HepG2 (cell line): Measurements from ENCODE around the gene SMG7. TPM values are rescaled to one million over a fixed set of nuclear protein-coding genes. Genes with fewer than 3 reads are reported as not detected.

ENCODE experiments used
- FOSL1 ChIP-seq: sonication (generic); formaldehyde crosslinking; IDR thresholded peaks from 2 replicates; pipeline ENCODE4 v1.9.0; 2021; ENCODE audit warnings: missing genetic modification reagents, borderline replicate concordance
- MXD4 ChIP-seq: IDR thresholded peaks from 2 replicates; pipeline ENCODE4 v1.6.1; 2016; ENCODE audit warnings: mild to moderate bottlenecking, missing biosample characterization, missing genetic modification reagents
- THYN1 ChIP-seq: sonication (generic); formaldehyde crosslinking; IDR thresholded peaks from 2 replicates; pipeline ENCODE4 v1.8.1; 2023; ENCODE audit warnings: low read depth, mild to moderate bottlenecking, moderate library complexity, missing genetic modification reagents, borderline replicate concordance
- polyA plus RNA-seq, 8 experiments: library from polyadenylated mRNA; depleted of rRNA in 3 of 8; stranded (reverse) in 7 of 8; unstranded in 1 of 8; fragments of >200 nt; fragmentation: Illumina TruSeq in 4 of 8; extraction: Trizol in 4 of 8; gene quantifications; 2 replicates each; pipeline versions ENCODE4 v1.2.1 to v1.2.3, GENCODE V29; 2011 to 2016; ENCODE audit warnings: low read depth in 4 of 8, missing spikeins in 1 of 8, mixed read lengths in 1 of 8; ENCODE audit not compliant: insufficient read depth in 1 of 8
- total RNA-seq, 5 experiments: library from RNA; depleted of rRNA; stranded (reverse); fragments of >200 nt; fragmentation: Illumina TruSeq; extraction: Trizol; gene quantifications; 2 replicates each; pipeline ENCODE4 v1.2.3, GENCODE V29; 2016; ENCODE audit warnings: low read depth in 1 of 5
- TF ChIP-seq, protein P1 (sequence below): sonication (generic); formaldehyde crosslinking; IDR thresholded peaks from 2 replicates; pipeline ENCODE4 v1.4.0; 2020; ENCODE audit warnings: mild to moderate bottlenecking, missing genetic modification reagents
- TF ChIP-seq, protein P2 (sequence below): sonication (generic); formaldehyde crosslinking; IDR thresholded peaks from 2 replicates; pipeline ENCODE4 v1.4.0; 2020; ENCODE audit warnings: missing genetic modification reagents

The SMG7 gene
- total and polyA plus RNA-seq, 2 of the 13 experiments (the other 11 are each of a cell fraction or from before 2014, with no cell fraction given): 14.9 to 27.9 TPM

DNA sequence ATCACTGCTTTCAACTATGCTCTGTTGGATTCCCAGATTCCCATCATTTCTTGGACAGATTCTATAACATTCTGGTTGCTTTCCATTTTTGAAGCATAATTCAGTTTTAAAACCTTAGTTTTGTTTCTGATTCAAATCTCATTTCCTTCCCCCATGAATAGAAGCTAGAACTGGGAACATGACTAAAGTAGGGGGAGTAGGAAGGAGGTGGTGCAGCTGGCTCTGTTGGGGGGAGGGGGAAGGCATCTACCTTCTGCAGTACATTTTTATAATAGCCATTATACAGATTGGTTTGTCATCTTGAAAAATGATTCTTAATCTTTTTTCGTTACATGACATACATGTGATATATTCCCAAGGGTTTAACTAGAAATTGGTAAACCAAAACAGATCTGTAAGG, 48.1 kb downstream of the SMG7 start (continued):
- TF ChIP-seq, protein P1, sequence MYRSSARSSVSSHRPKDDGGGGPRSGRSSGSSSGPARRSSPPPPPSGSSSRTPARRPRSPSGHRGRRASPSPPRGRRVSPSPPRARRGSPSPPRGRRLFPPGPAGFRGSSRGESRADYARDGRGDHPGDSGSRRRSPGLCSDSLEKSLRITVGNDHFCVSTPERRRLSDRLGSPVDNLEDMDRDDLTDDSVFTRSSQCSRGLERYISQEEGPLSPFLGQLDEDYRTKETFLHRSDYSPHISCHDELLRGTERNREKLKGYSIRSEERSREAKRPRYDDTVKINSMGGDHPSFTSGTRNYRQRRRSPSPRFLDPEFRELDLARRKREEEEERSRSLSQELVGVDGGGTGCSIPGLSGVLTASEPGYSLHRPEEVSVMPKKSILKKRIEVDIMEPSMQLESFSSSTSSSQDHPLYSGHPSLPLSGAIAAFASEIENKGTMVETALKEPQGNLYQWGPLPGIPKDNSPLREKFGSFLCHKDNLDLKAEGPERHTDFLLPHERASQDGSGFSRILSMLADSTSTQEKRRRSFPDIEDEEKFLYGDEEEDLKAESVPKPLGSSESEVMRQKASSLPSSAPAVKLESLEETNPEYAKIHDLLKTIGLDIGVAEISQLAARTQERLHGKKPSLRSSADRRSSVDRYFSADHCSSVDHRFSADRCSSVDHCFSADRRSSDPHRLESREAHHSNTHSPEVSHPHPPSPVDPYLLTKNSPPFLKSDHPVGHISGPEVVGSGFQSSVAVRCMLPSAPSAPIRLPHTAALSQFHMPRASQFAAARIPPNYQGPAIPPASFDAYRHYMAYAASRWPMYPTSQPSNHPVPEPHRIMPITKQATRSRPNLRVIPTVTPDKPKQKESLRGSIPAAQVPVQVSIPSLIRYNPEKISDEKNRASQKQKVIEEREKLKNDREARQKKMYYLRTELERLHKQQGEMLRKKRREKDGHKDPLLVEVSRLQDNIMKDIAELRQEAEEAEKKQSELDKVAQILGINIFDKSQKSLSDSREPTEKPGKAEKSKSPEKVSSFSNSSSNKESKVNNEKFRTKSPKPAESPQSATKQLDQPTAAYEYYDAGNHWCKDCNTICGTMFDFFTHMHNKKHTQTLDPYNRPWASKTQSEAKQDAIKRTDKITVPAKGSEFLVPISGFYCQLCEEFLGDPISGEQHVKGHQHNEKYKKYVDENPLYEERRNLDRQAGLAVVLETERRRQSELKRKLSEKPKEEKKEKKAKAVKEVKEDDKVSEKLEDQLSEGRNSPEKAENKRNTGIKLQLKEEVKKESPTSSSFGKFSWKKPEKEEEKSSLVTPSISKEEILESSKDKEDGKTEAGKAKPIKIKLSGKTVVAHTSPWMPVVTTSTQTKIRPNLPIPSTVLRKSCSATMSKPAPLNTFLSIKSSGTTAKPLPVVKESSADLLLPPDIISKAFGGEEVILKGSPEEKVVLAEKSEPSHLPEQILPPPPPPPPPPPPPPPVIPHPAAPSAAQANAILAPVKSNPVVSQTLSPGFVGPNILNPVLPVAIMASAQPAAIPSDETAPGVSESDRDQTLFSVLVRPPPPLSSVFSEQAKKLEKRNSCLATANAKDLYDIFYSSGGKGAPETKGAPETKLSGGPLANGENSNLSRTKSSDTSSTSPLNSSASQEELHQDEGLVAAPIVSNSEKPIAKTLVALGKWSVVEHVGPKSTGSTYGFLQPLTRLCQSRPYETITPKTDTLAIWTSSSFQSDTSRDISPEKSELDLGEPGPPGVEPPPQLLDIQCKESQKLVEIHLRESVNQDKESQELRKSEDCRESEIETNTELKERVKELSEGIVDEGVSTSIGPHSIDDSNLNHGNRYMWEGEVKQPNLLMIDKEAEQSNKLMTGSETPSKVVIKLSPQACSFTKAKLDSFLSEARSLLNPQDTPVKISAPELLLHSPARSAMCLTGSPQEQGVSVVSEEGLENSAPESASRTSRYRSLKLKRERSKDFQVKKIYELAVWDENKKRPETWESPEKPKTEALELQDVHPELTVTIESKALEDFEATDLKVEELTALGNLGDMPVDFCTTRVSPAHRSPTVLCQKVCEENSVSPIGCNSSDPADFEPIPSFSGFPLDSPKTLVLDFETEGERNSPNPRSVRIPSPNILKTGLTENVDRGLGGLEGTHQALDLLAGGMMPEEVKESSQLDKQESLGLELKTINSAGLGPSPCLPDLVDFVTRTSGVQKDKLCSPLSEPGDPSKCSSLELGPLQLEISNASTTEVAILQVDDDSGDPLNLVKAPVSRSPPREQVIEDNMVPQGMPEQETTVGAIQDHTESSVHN: no peak
- TF ChIP-seq THYN1 (no peak), FOSL1 (CRISPR knock-in tag) (no peak), MXD4 (CRISPR knock-in tag) (no peak)
- TF ChIP-seq, protein P2, sequence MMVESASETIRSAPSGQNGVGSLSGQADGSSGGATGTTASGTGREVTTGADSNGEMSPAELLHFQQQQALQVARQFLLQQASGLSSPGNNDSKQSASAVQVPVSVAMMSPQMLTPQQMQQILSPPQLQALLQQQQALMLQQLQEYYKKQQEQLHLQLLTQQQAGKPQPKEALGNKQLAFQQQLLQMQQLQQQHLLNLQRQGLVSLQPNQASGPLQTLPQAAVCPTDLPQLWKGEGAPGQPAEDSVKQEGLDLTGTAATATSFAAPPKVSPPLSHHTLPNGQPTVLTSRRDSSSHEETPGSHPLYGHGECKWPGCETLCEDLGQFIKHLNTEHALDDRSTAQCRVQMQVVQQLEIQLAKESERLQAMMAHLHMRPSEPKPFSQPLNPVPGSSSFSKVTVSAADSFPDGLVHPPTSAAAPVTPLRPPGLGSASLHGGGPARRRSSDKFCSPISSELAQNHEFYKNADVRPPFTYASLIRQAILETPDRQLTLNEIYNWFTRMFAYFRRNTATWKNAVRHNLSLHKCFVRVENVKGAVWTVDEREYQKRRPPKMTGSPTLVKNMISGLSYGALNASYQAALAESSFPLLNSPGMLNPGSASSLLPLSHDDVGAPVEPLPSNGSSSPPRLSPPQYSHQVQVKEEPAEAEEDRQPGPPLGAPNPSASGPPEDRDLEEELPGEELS (CRISPR knock-in tag): no peak
